ENCODE measurements around the gene CD300H.

CD300H gene

GRCh38 chr17:74555427-74555940, 11.8 kb downstream of the CD300H start:
- no peak for TF ChIP-seq BACH2 (CRISPR knock-in tag; IDR thresholded peaks at IDR 0.05; ENCODE audit: borderline replicate concordance)
- no peak for TF ChIP-seq ZFP30 (CRISPR knock-in tag; IDR thresholded peaks at IDR 0.05)
- ATAC-seq = no peak

DNA sequence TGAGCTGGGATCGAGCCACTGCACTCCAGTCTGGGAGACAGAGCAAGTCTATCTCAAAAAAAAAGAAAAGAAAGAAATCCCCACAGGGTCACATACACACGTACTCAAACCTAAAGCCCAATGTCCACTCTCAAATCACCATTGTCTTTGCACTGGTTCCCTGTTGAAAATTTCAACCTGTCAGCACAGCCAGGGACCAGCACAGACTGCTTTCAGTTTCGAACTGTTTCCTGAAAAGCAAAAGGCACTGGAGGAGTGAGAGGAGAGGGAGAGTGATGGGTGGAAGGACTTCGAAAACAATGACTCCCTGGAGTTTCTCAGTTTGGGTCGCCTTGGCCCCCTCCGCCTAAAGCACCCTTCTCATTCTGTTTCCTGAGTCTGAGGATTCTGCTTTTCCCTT, 12.4 kb downstream of the CD300H start:
- ATAC-seq = no peak
- TF ChIP-seq ARNTL (CRISPR knock-in tag; IDR thresholded peaks at IDR 0.05; ENCODE audit: borderline replicate concordance, low read depth) = no peak
- no peak for TF ChIP-seq BACH2 (CRISPR knock-in tag; IDR thresholded peaks at IDR 0.05; ENCODE audit: borderline replicate concordance)
- TF ChIP-seq GLIS3 (CRISPR knock-in tag; IDR thresholded peaks at IDR 0.05) = no peak
- no peak for TF ChIP-seq ESRRG (CRISPR knock-in tag; IDR thresholded peaks at IDR 0.05)
- no peak for TF ChIP-seq ZC3H10 (CRISPR knock-in tag; IDR thresholded peaks at IDR 0.05)
- no peak for TF ChIP-seq CSDC2 (CRISPR knock-in tag; IDR thresholded peaks at IDR 0.05)
- TF ChIP-seq PPARA (CRISPR knock-in tag; IDR thresholded peaks at IDR 0.05; ENCODE audit: borderline replicate concordance) = no peak
- no peak for TF ChIP-seq RARB (CRISPR knock-in tag; IDR thresholded peaks at IDR 0.05)
- TF ChIP-seq ZFP30 (CRISPR knock-in tag; IDR thresholded peaks at IDR 0.05) = no peak
- no peak for TF ChIP-seq ISL1 (CRISPR knock-in tag; IDR thresholded peaks at IDR 0.05)
- TF ChIP-seq TSHZ2 (CRISPR knock-in tag; IDR thresholded peaks at IDR 0.05) = no peak
- TF ChIP-seq TOX (CRISPR knock-in tag; IDR thresholded peaks at IDR 0.05; ENCODE audit: borderline replicate concordance) = no peak

GRCh38 chr17:74552037-74552436, 15.3 kb downstream of the CD300H start:
- no peak for ATAC-seq
- TF ChIP-seq ZNF70 (CRISPR knock-in tag; IDR thresholded peaks at IDR 0.05) (no peak), OSR1 (CRISPR knock-in tag; IDR thresholded peaks at IDR 0.05) (no peak), TSHZ2 (CRISPR knock-in tag; IDR thresholded peaks at IDR 0.05) (no peak), POU6F1 (CRISPR knock-in tag; IDR thresholded peaks at IDR 0.05; ENCODE audit: borderline replicate concordance, low read depth) (no peak), TOX (CRISPR knock-in tag; IDR thresholded peaks at IDR 0.05; ENCODE audit: borderline replicate concordance) (no peak), BACH2 (CRISPR knock-in tag; IDR thresholded peaks at IDR 0.05; ENCODE audit: borderline replicate concordance) (no peak), ZNF565 (CRISPR knock-in tag; conservative IDR thresholded peaks at IDR 0.05; ENCODE audit: low read depth) (no peak), ARNTL (CRISPR knock-in tag; IDR thresholded peaks at IDR 0.05; ENCODE audit: borderline replicate concordance, low read depth) (no peak), CSDC2 (CRISPR knock-in tag; IDR thresholded peaks at IDR 0.05) (no peak), CSRNP3 (CRISPR knock-in tag; IDR thresholded peaks at IDR 0.05) (no peak), ESRRG (CRISPR knock-in tag; IDR thresholded peaks at IDR 0.05) (no peak), PPARA (CRISPR knock-in tag; IDR thresholded peaks at IDR 0.05; ENCODE audit: borderline replicate concordance) (no peak)
- TF ChIP-seq, protein P1, sequence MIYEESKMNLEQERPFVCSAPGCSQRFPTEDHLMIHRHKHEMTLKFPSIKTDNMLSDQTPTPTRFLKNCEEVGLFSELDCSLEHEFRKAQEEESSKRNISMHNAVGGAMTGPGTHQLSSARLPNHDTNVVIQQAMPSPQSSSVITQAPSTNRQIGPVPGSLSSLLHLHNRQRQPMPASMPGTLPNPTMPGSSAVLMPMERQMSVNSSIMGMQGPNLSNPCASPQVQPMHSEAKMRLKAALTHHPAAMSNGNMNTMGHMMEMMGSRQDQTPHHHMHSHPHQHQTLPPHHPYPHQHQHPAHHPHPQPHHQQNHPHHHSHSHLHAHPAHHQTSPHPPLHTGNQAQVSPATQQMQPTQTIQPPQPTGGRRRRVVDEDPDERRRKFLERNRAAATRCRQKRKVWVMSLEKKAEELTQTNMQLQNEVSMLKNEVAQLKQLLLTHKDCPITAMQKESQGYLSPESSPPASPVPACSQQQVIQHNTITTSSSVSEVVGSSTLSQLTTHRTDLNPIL (CRISPR knock-in tag; IDR thresholded peaks at IDR 0.05; ENCODE audit: low read depth) = no peak
